Fibroblast of lung (primary cell): Measurements from ENCODE around the gene CACNA1H. TPM values are rescaled to one million over a fixed set of nuclear protein-coding genes. Genes with fewer than 3 reads are reported as not detected.

Experiments
- DNase-seq, 2 donors: peaks; one replicate each; pipeline versions ENCODE4 v3.0.0 to v3.0.0-alpha.2; 2010; ENCODE audit warnings: low read depth in 2 of 2
- H2AFZ ChIP-seq: 2 replicates; pipeline ENCODE4 v1.5.1; 2012; ENCODE audit warnings: low read length, control low read depth, inconsistent platforms
- H3K27ac ChIP-seq: 2 replicates; pipeline ENCODE4 v1.5.1; 2011; ENCODE audit warnings: low read length, control low read depth; ENCODE audit not compliant: insufficient read depth
- H3K27me3 ChIP-seq: 2 replicates; pipeline ENCODE4 v1.5.1; 2011; ENCODE audit warnings: mild to moderate bottlenecking, low read length; ENCODE audit not compliant: control insufficient read depth, insufficient read depth
- H3K36me3 ChIP-seq: 2 replicates; pipeline ENCODE4 v1.5.1; 2011; ENCODE audit warnings: low read length; ENCODE audit not compliant: control insufficient read depth, insufficient read depth
- H3K4me1 ChIP-seq: 2 replicates; pipeline ENCODE4 v1.5.1; 2011; ENCODE audit warnings: low read length; ENCODE audit not compliant: control insufficient read depth, insufficient read depth; ENCODE audit errors: extremely low read depth
- H3K4me2 ChIP-seq: 2 replicates; pipeline ENCODE4 v1.5.1; 2011; ENCODE audit warnings: low read length, control low read depth; ENCODE audit not compliant: insufficient read depth; ENCODE audit errors: extremely low read depth
- H3K4me3 ChIP-seq, 4 experiments: fragments of 200-600 bp in 1 of 4; sonication (generic) in 1 of 4; replicated peaks in 1 of 4; 2 replicates each; pipeline ENCODE4 v1.5.1; 2011 to 2016; ENCODE audit warnings: low read length in 4 of 4, low read depth in 3 of 4, mild to moderate bottlenecking in 3 of 4, control low read depth in 2 of 4, inconsistent platforms in 1 of 4, mixed read lengths in 1 of 4; ENCODE audit not compliant: insufficient read depth in 1 of 4; ENCODE audit errors: control extremely low read depth in 1 of 4
- H3K79me2 ChIP-seq: 2 replicates; pipeline ENCODE4 v1.5.1; 2012; ENCODE audit warnings: mild to moderate bottlenecking, low read length, inconsistent platforms; ENCODE audit not compliant: control insufficient read depth, insufficient read depth
- H3K9ac ChIP-seq: 2 replicates; pipeline ENCODE4 v1.5.1; 2011; ENCODE audit warnings: mild to moderate bottlenecking, low read length, control low read depth; ENCODE audit not compliant: insufficient read depth
- H3K9me3 ChIP-seq: 2 replicates; pipeline ENCODE4 v1.5.1; 2012; ENCODE audit warnings: low read depth, low read length; ENCODE audit not compliant: control insufficient read depth, insufficient read depth
- H4K20me1 ChIP-seq: 2 replicates; pipeline ENCODE4 v1.5.1; 2011; ENCODE audit warnings: low read length; ENCODE audit not compliant: control insufficient read depth, insufficient read depth; ENCODE audit errors: extremely low read depth
- EZH2 ChIP-seq: IDR thresholded peaks from 2 replicates; pipeline ENCODE4 v1.5.1; 2012; ENCODE audit warnings: low read length, control low read depth, mild to moderate bottlenecking; ENCODE audit errors: missing control alignments
- polyA plus RNA-seq, 2 donors: library from polyadenylated mRNA; depleted of rRNA in 1 of 2; stranded (reverse) in 1 of 2; unstranded in 1 of 2; fragments of >200 nt; gene quantifications; 2 replicates each; pipeline ENCODE4 v1.2.1, GENCODE V29; 2011 to 2012; ENCODE audit warnings: missing spikeins in 1 of 2
- total RNA-seq: library from RNA; depleted of rRNA; stranded (reverse); fragments of >200 nt; gene quantifications from 2 replicates; pipeline ENCODE4 v1.2.1, GENCODE V29; 2014
- TF ChIP-seq, protein P1 (sequence below), 2 donors: IDR thresholded peaks in 1 of 2; conservative IDR thresholded peaks in 1 of 2; 1 replicate in 1 of 2; 2 replicates in 1 of 2; pipeline ENCODE4 v1.5.1; 2011 to 2012; ENCODE audit warnings: low read length in 2 of 2, control low read depth in 1 of 2, inconsistent platforms in 1 of 2, low read depth in 1 of 2, mild to moderate bottlenecking in 1 of 2

Gene CACNA1H
- total and polyA plus RNA-seq, 2 donors (not counting 1 experiment from before 2014, with no cell fraction given) = 1.2 to 10.5 TPM

DNA sequence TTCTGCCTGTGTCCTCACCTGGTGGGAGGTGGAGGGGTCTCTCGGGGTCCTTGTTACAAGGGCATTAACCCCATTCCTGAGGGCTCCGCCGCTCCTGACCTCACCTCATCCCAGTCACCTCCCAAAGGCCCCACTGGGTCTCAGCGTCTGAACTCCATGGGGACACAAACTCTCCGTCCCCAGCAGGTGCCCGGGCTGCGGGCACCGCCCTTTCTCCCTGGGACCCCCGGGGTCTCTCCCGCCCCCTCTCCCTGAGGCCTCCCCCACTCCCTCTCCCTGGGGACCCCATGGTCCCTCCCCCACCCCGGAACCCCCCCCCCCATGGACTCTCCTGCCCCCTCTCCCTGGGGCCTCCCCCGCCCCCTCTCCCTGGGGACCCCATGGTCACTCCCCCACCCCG, 24.8 kb downstream of the CACNA1H start:
- H3K27me3 ChIP-seq = no peaks in the 10 kb centered on the region

DNA sequence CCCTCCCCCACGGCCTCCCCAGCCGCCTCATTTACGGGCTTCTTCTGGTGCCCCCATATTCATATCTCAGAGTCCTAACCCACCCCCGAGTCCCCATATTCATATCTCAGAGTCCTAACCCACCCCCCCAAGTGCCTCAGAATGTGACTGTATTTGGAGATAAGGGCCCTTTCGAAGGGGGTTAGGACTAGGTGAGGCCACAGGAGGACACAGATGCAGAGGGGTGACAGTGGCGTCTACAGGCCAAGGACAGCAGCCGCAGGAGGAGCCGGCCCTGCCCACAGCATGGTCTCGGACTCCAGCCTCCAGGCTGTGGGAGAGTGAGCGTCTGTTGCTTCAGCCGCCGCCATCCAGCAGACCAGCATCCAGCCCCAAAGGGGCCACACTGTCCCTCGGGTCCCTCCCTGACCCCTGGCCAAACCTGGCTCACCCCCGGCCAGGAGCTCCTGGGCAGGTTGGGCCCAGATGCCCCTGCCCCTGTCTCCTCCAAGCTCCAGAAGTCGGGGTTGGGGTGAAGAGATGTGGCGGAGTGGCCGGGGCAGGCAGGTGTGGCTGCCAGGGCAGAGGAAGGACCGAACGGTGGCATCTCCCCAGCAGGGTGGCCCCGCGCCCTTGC, 25.5 kb downstream of the CACNA1H start:
- Histone ChIP-seq H3K27ac (no peak overlapping the region), H2AFZ (no peak overlapping the region), H3K4me2 (no peak overlapping the region), H3K4me3 (no peak overlapping the region), H3K36me3 (no peaks in the 10 kb centered on the region), H3K79me2 (no peaks in the 10 kb centered on the region), H3K4me1 (peaks cover 9% of the 10 kb centered on the region), H3K27me3 (no peaks in the 10 kb centered on the region), H3K9ac (no peak overlapping the region), H3K9me3 (no peaks in the 10 kb centered on the region), H4K20me1 (no peaks in the 10 kb centered on the region)
- TF ChIP-seq, protein P1, sequence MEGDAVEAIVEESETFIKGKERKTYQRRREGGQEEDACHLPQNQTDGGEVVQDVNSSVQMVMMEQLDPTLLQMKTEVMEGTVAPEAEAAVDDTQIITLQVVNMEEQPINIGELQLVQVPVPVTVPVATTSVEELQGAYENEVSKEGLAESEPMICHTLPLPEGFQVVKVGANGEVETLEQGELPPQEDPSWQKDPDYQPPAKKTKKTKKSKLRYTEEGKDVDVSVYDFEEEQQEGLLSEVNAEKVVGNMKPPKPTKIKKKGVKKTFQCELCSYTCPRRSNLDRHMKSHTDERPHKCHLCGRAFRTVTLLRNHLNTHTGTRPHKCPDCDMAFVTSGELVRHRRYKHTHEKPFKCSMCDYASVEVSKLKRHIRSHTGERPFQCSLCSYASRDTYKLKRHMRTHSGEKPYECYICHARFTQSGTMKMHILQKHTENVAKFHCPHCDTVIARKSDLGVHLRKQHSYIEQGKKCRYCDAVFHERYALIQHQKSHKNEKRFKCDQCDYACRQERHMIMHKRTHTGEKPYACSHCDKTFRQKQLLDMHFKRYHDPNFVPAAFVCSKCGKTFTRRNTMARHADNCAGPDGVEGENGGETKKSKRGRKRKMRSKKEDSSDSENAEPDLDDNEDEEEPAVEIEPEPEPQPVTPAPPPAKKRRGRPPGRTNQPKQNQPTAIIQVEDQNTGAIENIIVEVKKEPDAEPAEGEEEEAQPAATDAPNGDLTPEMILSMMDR (conservative IDR thresholded peaks at IDR 0.05 in 1 of 2, IDR thresholded peaks at IDR 0.05 in 1 of 2; ENCODE audit: low read depth in 1 of 2, low read length in 2 of 2) = no peak
- no peak for TF ChIP-seq EZH2
- DNase-seq = no peak

More for the DNA sequence above, 24.8 kb downstream of the CACNA1H start:
- H3K79me2 ChIP-seq = no peaks in the 10 kb centered on the region
- no peak for DNase-seq
- no peak for TF ChIP-seq EZH2
- TF ChIP-seq, protein P1 (conservative IDR thresholded peaks at IDR 0.05 in 1 of 2, IDR thresholded peaks at IDR 0.05 in 1 of 2; ENCODE audit: low read depth in 1 of 2, low read length in 2 of 2) = no peak
- no peak overlapping the region for H3K4me3 ChIP-seq
- H2AFZ ChIP-seq = no peak overlapping the region
- H3K4me1 ChIP-seq = peaks cover 7% of the 10 kb centered on the region
- no peaks in the 10 kb centered on the region for H3K9me3 ChIP-seq
- H4K20me1 ChIP-seq = no peaks in the 10 kb centered on the region
- H3K4me2 ChIP-seq = no peak overlapping the region
- no peak overlapping the region for H3K27ac ChIP-seq
- no peak overlapping the region for H3K9ac ChIP-seq
- no peaks in the 10 kb centered on the region for H3K36me3 ChIP-seq

DNA sequence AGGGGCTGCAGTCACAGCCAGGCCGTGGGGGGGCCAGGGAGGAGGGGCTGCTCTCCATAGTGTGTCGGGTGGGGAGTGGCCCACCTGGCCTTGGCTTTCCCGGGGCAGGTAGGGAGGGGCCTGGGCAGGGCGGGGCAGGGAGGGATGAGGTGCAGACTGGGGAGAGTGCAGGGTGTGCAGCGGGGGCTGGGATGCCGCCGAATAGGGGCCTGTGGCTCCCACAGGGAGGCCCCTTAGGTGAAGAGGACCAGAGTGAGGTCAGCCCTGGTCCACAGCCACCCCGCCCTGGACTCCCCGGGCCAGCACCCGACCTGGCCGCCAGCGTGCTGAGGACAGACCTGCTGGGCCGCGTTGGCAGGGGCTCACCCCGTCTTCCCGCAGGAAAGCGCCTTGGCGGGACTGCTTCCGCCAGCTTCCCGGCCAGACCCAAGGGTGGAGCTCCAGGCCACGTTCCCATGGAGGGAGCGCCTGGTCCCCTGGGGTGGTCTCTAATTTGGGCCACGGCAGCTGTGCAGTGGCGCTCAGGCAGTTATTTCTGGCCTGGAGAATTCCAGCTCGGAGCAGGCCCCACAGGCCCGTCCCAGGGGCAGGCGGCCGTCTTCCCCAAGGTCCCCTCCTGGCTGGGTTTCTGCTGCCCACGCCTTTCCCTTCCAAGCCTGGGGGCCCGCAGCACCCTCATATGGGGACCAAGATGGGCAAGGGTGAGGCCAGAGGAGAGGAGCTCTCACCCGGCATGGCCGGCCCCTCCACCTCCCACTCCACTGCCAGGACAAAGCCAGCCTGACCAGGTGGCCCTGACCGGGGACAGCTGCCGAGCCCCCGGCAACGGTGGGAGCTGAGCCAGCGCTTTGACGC, 27.9 kb downstream of the CACNA1H start:
- Histone ChIP-seq H3K4me1 (peaks cover 9% of the 10 kb centered on the region), H3K4me3 (no peak overlapping the region), H2AFZ (no peak overlapping the region), H3K9me3 (no peaks in the 10 kb centered on the region), H3K9ac (no peak overlapping the region), H3K27ac (no peak overlapping the region), H3K36me3 (no peaks in the 10 kb centered on the region), H3K79me2 (no peaks in the 10 kb centered on the region), H3K4me2 (no peak overlapping the region), H3K27me3 (no peaks in the 10 kb centered on the region), H4K20me1 (no peaks in the 10 kb centered on the region)
- no peak for TF ChIP-seq EZH2
- TF ChIP-seq, protein P1 (conservative IDR thresholded peaks at IDR 0.05 in 1 of 2, IDR thresholded peaks at IDR 0.05 in 1 of 2; ENCODE audit: low read depth in 1 of 2, low read length in 2 of 2) = no peak
- DNase-seq = no peak
